GM12891 (cell line): ENCODE data around the gene TIMP2.
"Not testable (repeated sequence)": the region's sequence is repeated elsewhere in the genome, so short reads cannot be mapped to it uniquely, and the experiment has no call there.

Source experiments
- DNase-seq: peaks from one replicate; pipeline ENCODE4 v3.0.0; 2011; ENCODE audit warnings: low spot score; ENCODE audit not compliant: insufficient read length
- FAIRE-seq: peaks from 2 replicates; lab custom pipeline; 2011; peaks lifted over from hg19 to GRCh38; lab: Jason Lieb, UNC
- PAX5 ChIP-seq: IDR thresholded peaks from 2 replicates; pipeline ENCODE4 v1.6.1; 2011; ENCODE audit warnings: low read length, moderate library complexity, mild to moderate bottlenecking; ENCODE audit not compliant: insufficient read depth, severe bottlenecking
- POLR2A ChIP-seq: IDR thresholded peaks from 2 replicates; pipeline ENCODE4 v1.6.1; 2011; ENCODE audit warnings: low read depth, low read length, control low read depth
- POLR2AphosphoS5 ChIP-seq: IDR thresholded peaks from 2 replicates; pipeline ENCODE4 v1.6.1; 2011; ENCODE audit warnings: low read depth, low read length, control low read depth
- POU2F2 ChIP-seq: IDR thresholded peaks from 2 replicates; pipeline ENCODE4 v1.6.1; 2011; ENCODE audit warnings: low read depth, mild to moderate bottlenecking, control low read depth, low read length, moderate library complexity
- SPI1 ChIP-seq: IDR thresholded peaks from 2 replicates; pipeline ENCODE4 v1.6.1; 2011; ENCODE audit warnings: low read depth, low read length, control low read depth
- TAF1 ChIP-seq: IDR thresholded peaks from 2 replicates; pipeline ENCODE4 v1.6.1; 2011; ENCODE audit warnings: low read depth, low read length, control low read depth

Gene TIMP2

DNA sequence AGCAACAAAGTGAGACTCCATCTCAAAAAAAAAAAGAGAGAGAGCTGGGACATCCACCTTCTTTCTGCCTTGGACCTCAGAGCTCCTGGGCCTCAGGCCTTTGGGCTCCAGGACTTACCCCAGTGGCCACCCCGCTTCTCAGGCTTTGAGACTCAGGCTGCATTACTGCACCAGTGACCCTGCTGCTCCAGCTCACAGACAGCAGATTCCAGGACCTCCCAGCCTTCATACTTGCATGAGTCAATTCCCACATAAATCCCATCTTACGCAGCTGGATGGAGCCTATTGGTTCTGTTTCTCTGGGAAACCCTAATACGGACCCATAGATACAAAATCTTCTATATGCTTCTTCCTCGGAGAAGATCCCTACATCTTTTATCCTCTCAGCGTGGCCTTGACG, 20.1 kb downstream of the TIMP2 start:
- no peak for TF ChIP-seq SPI1
- no peak for TF ChIP-seq POLR2AphosphoS5
- no peak for TF ChIP-seq POLR2A
- no peak for TF ChIP-seq POU2F2
- no peak for TF ChIP-seq PAX5
- no peak for DNase-seq
- no peak for FAIRE-seq

DNA sequence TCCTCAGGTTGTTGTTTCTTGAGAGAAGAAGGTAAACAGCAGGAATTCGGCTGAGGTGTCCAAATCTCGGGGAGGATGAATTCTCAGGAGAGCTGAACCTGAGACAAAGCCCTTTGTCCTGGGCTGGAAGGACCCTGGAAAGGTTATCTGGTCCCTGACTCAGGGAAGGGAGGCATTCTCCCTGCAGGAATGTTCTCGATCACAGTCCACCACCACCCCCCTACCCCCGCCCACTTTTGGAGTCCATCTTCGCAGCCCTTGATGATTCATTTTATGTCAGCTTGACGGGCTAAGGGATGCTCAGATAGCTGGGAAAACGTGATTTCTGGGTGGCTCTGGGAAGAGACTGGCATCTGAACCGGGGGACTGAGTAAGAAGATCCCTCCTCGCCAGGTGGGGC, 20.8 kb downstream of the TIMP2 start:
- FAIRE-seq (no peak), DNase-seq (no peak)
- TF ChIP-seq TAF1 (no peak), POU2F2 (no peak), POLR2AphosphoS5 (no peak), POLR2A (no peak), SPI1 (no peak), PAX5 (no peak)

DNA sequence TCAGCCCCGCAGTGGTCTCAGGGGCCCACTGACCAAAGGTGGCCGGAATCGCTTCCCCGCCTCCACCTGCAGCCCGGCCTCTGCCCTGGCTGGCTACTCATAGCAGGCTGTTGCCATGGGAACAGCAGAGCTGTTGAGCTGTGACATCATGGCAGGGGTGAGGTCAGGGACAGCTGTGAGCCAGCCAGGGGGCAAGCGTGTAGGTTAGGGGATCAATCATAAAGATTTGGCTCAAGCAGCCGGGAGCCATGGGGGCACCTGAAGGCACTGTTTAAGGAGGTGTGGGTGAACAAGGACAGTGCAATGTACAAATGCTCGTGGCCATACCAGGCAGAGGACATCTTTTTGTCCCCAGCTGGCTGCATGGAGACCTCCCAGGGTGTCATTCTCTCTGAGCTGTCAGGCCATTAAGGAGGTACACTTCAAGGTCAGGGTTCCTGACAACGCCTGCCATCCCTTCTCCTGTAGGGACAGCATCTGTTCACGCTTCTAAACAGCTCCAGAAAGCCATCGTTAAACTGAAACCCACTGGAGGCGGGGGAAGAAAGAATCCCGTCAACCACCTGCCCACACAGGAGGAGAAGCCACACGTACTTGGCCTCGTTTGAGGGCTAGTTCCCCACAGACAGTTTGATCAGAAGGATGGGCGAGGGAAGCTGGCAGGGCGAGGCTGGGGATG, 21.9 kb downstream of the TIMP2 start, which contains the start of gene CEP295NL:
Gene CEP295NL (minus strand): TSS at position 101 of the 679 bp plus-strand sequence. CDS start 1,373 bp downstream, outside the sequence.
- DNase-seq (no peak), FAIRE-seq (no peak)
- TF ChIP-seq POU2F2 = no peak
- TF ChIP-seq POLR2A = no peak
- no peak for TF ChIP-seq PAX5
- TF ChIP-seq POLR2AphosphoS5 = no peak
- no peak for TF ChIP-seq SPI1
- no peak for TF ChIP-seq TAF1

DNA sequence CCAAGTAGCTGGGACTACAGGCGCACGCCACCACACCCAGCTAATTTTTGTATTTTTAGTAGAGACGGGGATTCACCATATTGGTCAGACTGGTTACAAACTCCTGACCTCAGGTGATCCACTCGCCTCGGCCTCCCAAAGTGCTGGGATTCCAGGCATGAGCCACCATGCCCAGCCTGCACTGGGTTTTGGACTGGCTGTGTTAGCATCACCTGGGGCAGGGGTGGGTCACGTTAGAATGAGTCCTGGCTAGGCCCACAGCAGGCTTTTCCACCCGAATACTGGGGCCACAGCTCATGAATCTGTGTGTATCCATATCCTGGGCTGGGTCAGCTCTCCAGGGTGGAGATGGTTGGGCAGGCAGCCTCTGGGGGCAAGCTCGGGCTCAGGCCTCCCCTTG, 23.0 kb downstream of the TIMP2 start:
- not testable (repeated sequence) for FAIRE-seq

GRCh38 chr17:78901806-78902205, 23.4 kb downstream of the TIMP2 start:
- FAIRE-seq (no peak), DNase-seq (no peak)
- TF ChIP-seq POLR2AphosphoS5 = no peak
- no peak for TF ChIP-seq POU2F2
- no peak for TF ChIP-seq POLR2A
- TF ChIP-seq PAX5 = no peak
- TF ChIP-seq TAF1 = no peak
- TF ChIP-seq SPI1 = no peak

More for the DNA sequence above, 23.0 kb downstream of the TIMP2 start:
- DNase-seq = not testable (repeated sequence)

GRCh38 chr17:78900816-78901215, 24.4 kb downstream of the TIMP2 start:
- DNase-seq (no peak), FAIRE-seq (no peak)
- TF ChIP-seq TAF1 (no peak), POU2F2 (no peak), SPI1 (no peak), POLR2AphosphoS5 (no peak), POLR2A (no peak), PAX5 (no peak)

- TF ChIP-seq PAX5 = no peak
- no peak for TF ChIP-seq POLR2A
- no peak for TF ChIP-seq POU2F2
- no peak for TF ChIP-seq SPI1
- TF ChIP-seq TAF1 = no peak
- no peak for TF ChIP-seq POLR2AphosphoS5
- DNase-seq (no peak), FAIRE-seq (no peak)
Measured at GRCh38 chr17:78899361-78900260, 25.6 kb downstream of the TIMP2 start.

GRCh38 chr17:78898947-78899346, 26.2 kb downstream of the TIMP2 start:
- no peak for TF ChIP-seq POU2F2
- no peak for DNase-seq
- FAIRE-seq = no peak

DNA sequence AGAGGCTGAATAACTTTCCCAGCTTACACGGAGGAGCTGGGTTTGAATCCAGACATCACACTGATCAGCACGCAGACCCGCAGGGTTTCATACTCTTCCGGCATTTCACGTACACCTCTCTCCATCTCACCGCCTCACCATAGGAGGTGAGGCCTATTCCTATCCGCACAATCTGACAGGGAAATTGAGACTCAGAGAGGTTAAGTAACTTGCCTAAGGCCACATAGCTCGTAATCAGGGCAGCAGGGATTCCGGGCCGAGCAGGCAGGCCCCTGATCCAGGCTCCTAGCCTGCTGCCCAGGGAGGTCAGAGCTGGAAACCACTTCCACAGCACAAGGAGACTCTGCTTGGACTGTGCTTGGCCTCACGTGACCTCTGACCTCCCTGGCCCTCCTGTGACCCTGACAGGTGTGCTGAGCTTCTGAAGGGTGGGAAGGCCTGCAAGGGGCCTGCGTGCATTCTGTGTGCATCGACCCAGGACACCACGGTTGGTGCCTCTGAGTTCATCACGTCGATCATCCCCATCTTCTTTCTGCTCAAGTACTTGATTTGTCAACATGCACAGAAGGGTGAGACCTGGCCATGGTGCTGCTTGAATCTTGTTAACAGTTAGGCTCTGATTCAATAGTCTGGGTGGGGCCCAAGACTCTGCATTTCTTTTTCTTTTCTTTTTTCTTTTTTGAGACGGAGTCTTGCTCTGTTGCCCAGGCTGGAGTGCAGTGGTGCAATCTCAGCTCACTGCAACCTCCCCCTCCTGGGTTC, 26.9 kb downstream of the TIMP2 start:
- FAIRE-seq (no peak), DNase-seq (no peak)
- no peak for TF ChIP-seq SPI1
- TF ChIP-seq POLR2A = no peak
- TF ChIP-seq PAX5 = no peak
- TF ChIP-seq POLR2AphosphoS5 = no peak
- no peak for TF ChIP-seq TAF1
- TF ChIP-seq POU2F2 = no peak
